ENCODE results near the gene EGFR.

Gene EGFR

GRCh38 chr7:55023841-55024505 lies 5.2 kb downstream of the EGFR start:
- Histone ChIP-seq H3K27ac (ENCODE audit: low read depth, low read length) (no peak overlapping the region), H3F3A (ENCODE audit: control insufficient read depth, insufficient read depth) (no peaks in the 10 kb centered on the region), H3K4me3 (ENCODE audit: low read length) (no peak overlapping the region), H3K4me2 (ENCODE audit: low read length) (no peak overlapping the region), H3K9me2 (replicated peaks; ENCODE audit: control insufficient read depth, low read length) (no peaks in the 10 kb centered on the region), H3K9me3 (ENCODE audit: control insufficient read depth, insufficient read depth, low read length) (peaks cover 16% of the 10 kb centered on the region; the same call in 1 of the 2 replicates), H3K4me1 (ENCODE audit: control insufficient read depth, low read length) (no peaks in the 10 kb centered on the region), H3K79me2 (ENCODE audit: control insufficient read depth, low read length) (no peaks in the 10 kb centered on the region), H3K36me3 (ENCODE audit: control insufficient read depth, low read length) (no peaks in the 10 kb centered on the region), H3K27me3 (ENCODE audit: control insufficient read depth, low read length) (no peaks in the 10 kb centered on the region), H4K20me1 (ENCODE audit: control insufficient read depth, insufficient read depth, low read depth, low read length) (no peaks in the 10 kb centered on the region)
- TF ChIP-seq CTCF (IDR thresholded peaks at IDR 0.05; ENCODE audit: low read depth, low read length, poor library complexity, severe bottlenecking) (no peak), EZH2phosphoT487 (IDR thresholded peaks at IDR 0.05; ENCODE audit: borderline replicate concordance, low read length) (no peak)

GRCh38 chr7:55024776-55025175 lies 6.0 kb downstream of the EGFR start:
- Histone ChIP-seq H3F3A (ENCODE audit: control insufficient read depth, insufficient read depth) (no peaks in the 10 kb centered on the region), H3K4me2 (ENCODE audit: low read length) (no peak overlapping the region), H3K4me3 (ENCODE audit: low read length) (no peak overlapping the region), H3K9me3 (ENCODE audit: control insufficient read depth, insufficient read depth, low read length) (peaks cover 14% of the 10 kb centered on the region; the same call in 1 of the 2 replicates), H3K36me3 (ENCODE audit: control insufficient read depth, low read length) (no peaks in the 10 kb centered on the region), H3K9me2 (replicated peaks; ENCODE audit: control insufficient read depth, low read length) (no peaks in the 10 kb centered on the region), H3K79me2 (ENCODE audit: control insufficient read depth, low read length) (no peaks in the 10 kb centered on the region), H3K27ac (ENCODE audit: low read depth, low read length) (no peak overlapping the region), H4K20me1 (ENCODE audit: control insufficient read depth, insufficient read depth, low read depth, low read length) (no peaks in the 10 kb centered on the region), H3K4me1 (ENCODE audit: control insufficient read depth, low read length) (no peaks in the 10 kb centered on the region), H3K27me3 (ENCODE audit: control insufficient read depth, low read length) (no peaks in the 10 kb centered on the region)
- TF ChIP-seq EZH2phosphoT487 (IDR thresholded peaks at IDR 0.05; ENCODE audit: borderline replicate concordance, low read length), result no peak
- no peak for TF ChIP-seq CTCF (IDR thresholded peaks at IDR 0.05; ENCODE audit: low read depth, low read length, poor library complexity, severe bottlenecking)

- Histone ChIP-seq H3K27me3 (ENCODE audit: control insufficient read depth, low read length) (peaks cover 2% of the 10 kb centered on the region; the same call in 1 of the 2 replicates), H3K9me2 (replicated peaks; ENCODE audit: control insufficient read depth, low read length) (no peaks in the 10 kb centered on the region), H3K27ac (ENCODE audit: low read depth, low read length) (no peak overlapping the region), H3F3A (ENCODE audit: control insufficient read depth, insufficient read depth) (no peaks in the 10 kb centered on the region), H3K4me1 (ENCODE audit: control insufficient read depth, low read length) (no peaks in the 10 kb centered on the region), H3K79me2 (ENCODE audit: control insufficient read depth, low read length) (no peaks in the 10 kb centered on the region), H3K4me3 (ENCODE audit: low read length) (no peak overlapping the region), H4K20me1 (ENCODE audit: control insufficient read depth, insufficient read depth, low read depth, low read length) (no peaks in the 10 kb centered on the region), H3K9me3 (ENCODE audit: control insufficient read depth, insufficient read depth, low read length) (no peaks in the 10 kb centered on the region), H3K36me3 (ENCODE audit: control insufficient read depth, low read length) (no peaks in the 10 kb centered on the region), H3K4me2 (ENCODE audit: low read length) (no peak overlapping the region)
- no peak for TF ChIP-seq CTCF (IDR thresholded peaks at IDR 0.05; ENCODE audit: low read depth, low read length, poor library complexity, severe bottlenecking)
- no peak for TF ChIP-seq EZH2phosphoT487 (IDR thresholded peaks at IDR 0.05; ENCODE audit: borderline replicate concordance, low read length)
Observed at GRCh38 chr7:55026086-55026790, 7.4 kb downstream of the EGFR start.
